Body of pancreas (tissue), 4 donors: ENCODE results near the gene COX5B. TPM values are rescaled to one million over a fixed set of nuclear protein-coding genes. Genes with fewer than 3 reads are reported as not detected.
A peak's percentile ranks its signal among the peaks of the same experiment; 100 is the strongest.
"Not testable (repeated sequence)": the region's sequence is repeated elsewhere in the genome, so short reads cannot be mapped to it uniquely, and the experiment has no call there.

Source experiments
- ATAC-seq: fragments of 150-250 bp; one replicate; pipeline ENCODE4 v1.9.1; 2016
- DNase-seq, 4 donors: peaks; one replicate each; pipeline ENCODE4 v3.0.0-alpha.2; 2019
- H3K27ac ChIP-seq, 4 donors: fragments of 200-600 bp; sonication (generic); 1 replicate in 3 of 4; 2 replicates in 1 of 4; pipeline versions ENCODE4 v1.5.1 to v1.6.1; 2016 to 2019; ENCODE audit warnings: mild to moderate bottlenecking in 1 of 4, mixed read lengths in 1 of 4, moderate library complexity in 1 of 4
- H3K27me3 ChIP-seq, 2 donors: fragments of 200-600 bp; sonication (generic); one replicate each; pipeline ENCODE4 v1.6.0; 2016; ENCODE audit warnings: mild to moderate bottlenecking in 1 of 2
- H3K36me3 ChIP-seq, 2 donors: fragments of 200-600 bp; sonication (generic); replicated peaks in 1 of 2; 2 replicates each; pipeline ENCODE4 v1.5.1; 2016; ENCODE audit warnings: low read depth in 2 of 2; ENCODE audit not compliant: insufficient read depth in 1 of 2
- H3K4me1 ChIP-seq: fragments of 200-600 bp; sonication (generic); one replicate; pipeline ENCODE4 v1.6.0; 2016
- H3K4me3 ChIP-seq, 2 donors: fragments of 200-600 bp; sonication (generic); 1 replicate in 1 of 2; 2 replicates in 1 of 2; pipeline ENCODE4 v1.5.1; 2016 to 2019
- H3K9me3 ChIP-seq, 3 donors: fragments of 200-600 bp; sonication (generic); 1 replicate in 2 of 3; 2 replicates in 1 of 3; pipeline ENCODE4 v1.5.1; 2016
- POLR2A ChIP-seq, 3 donors: fragments of 450-650 bp; IDR thresholded peaks; one replicate each; pipeline ENCODE4 v1.6.1; 2016; ENCODE audit warnings: antibody characterized with exemption in 3 of 3, mild to moderate bottlenecking in 2 of 3
- WGBS, 2 donors: methylation state at CpG; one replicate each; pipeline ENCODE4 v1.1.5; 2017; 5-methylcytosine and 5-hydroxymethylcytosine counted together
- intact Hi-C: fragments of 100-400 bp; cut with DNase I; formaldehyde crosslinking; loops from one replicate; pipeline ENCODE4 v1.15.1; 2023
- total RNA-seq, 2 donors: library from RNA; depleted of rRNA; stranded (reverse); fragments of >200 nt; gene quantifications; one replicate each; pipeline ENCODE4 v1.1.0, GENCODE V29; 2016
- TF ChIP-seq, protein P1 (sequence below), 7 experiments: fragments of 450-650 bp in 4 of 7; fragments of 200-600 bp in 3 of 7; sonication (generic) in 3 of 7; IDR thresholded peaks; one replicate each; pipeline ENCODE4 v1.5.1; 2016 to 2019; ENCODE audit warnings: antibody characterized with exemption in 7 of 7

Gene COX5B, protein sequence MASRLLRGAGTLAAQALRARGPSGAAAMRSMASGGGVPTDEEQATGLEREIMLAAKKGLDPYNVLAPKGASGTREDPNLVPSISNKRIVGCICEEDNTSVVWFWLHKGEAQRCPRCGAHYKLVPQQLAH
- 100 to 1,000 TPM; 202 to 336 TPM for total RNA-seq

DNA sequence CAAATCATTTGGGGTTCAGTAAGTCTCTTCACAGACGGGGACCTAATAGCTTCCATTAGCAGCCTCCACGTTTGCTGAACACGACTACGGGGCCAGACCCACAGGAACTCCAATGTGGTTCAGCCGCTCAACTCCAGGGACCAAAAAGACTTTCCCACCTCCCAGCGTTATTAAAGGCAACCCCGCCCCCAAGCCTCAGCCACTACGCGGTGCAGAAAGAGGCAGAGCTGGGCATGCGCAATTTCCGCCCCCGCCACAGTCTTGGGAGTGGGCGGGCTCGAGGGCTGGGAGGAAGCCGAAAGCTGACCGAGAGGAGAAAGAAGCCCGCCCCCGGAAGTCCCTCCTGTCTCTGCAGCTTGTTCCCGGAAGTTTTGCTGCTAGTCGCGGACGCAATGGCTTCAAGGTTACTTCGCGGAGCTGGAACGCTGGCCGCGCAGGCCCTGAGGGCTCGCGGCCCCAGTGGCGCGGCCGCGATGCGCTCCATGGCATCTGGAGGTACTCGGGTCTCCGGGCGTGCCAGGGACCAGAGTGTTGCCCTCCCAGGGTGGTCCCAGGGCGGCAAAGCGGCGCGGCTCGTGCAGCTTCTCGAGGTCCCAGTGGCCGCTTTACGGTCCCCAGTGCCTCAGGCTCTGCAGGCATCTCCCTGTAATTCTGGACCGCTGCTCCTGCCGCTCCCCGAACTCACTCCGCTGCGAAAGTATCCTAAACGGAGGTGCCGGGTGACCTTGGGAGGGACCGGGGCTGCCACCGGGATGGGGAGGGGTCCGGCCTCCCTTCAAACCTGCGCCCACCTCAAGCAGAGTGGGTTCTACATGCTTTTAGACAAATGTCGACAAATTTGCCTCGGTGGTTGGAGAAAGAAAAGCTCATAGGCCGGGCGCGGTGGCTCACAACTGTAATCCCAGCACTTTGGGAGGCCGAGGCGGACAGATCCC lies at the start of gene COX5B:
Gene COX5B, plus strand, starts transcription at position 368 of the 935 bp plus-strand sequence. Its CDS starts 25 bp downstream, at position 393.
- Histone ChIP-seq H3K27ac (peak within 1 kb of the TSS; percentile 86 to 95 (median 94)), H3K36me3 (peaks cover 4 to 13% of the 10 kb centered on the region in 2 donors), H3K27me3 (no peaks in the 10 kb centered on the region), H3K4me3 (peak within 1 kb of the TSS; percentile 33 to 79), H3K4me1 (peaks cover 23% of the 10 kb centered on the region), H3K9me3 (no peaks in the 10 kb centered on the region)
- intact Hi-C loops: no loop called here
- peak; percentile 99 for DNase-seq
- WGBS, 2 donors: 1% methylated on average over 33 to 63 of the region's 63 CpGs
- ATAC-seq: peak; percentile 99
- TF ChIP-seq, protein P1, sequence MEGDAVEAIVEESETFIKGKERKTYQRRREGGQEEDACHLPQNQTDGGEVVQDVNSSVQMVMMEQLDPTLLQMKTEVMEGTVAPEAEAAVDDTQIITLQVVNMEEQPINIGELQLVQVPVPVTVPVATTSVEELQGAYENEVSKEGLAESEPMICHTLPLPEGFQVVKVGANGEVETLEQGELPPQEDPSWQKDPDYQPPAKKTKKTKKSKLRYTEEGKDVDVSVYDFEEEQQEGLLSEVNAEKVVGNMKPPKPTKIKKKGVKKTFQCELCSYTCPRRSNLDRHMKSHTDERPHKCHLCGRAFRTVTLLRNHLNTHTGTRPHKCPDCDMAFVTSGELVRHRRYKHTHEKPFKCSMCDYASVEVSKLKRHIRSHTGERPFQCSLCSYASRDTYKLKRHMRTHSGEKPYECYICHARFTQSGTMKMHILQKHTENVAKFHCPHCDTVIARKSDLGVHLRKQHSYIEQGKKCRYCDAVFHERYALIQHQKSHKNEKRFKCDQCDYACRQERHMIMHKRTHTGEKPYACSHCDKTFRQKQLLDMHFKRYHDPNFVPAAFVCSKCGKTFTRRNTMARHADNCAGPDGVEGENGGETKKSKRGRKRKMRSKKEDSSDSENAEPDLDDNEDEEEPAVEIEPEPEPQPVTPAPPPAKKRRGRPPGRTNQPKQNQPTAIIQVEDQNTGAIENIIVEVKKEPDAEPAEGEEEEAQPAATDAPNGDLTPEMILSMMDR (IDR thresholded peaks at IDR 0.05): peak in 2 of 7 experiments; percentile 3 to 23
- TF ChIP-seq POLR2A (IDR thresholded peaks at IDR 0.05): peak; percentile 71 to 98 (median 98)

DNA sequence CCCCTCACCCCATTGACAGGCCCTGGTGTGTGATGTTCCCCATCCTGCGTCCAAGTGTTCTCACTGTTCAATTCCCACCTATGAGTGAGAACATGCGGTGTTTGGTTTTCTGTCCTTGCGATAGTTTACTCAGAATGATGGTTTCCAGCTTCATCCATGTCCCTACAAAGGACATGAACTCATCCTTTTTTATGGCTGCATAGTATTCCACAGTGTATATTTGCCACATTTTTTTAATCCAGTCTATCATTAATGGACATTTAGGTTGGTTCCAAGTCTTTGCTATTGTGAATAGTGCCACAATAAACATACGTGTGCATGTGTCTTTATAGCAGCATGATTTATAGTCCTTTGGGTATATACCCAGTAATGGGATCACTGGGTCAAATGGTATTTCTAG lies 49.7 kb upstream of the COX5B start:
- not testable (repeated sequence) for H3K27ac ChIP-seq, H3K9me3 ChIP-seq, H3K36me3 ChIP-seq, H3K4me1 ChIP-seq, DNase-seq, H3K27me3 ChIP-seq, H3K4me3 ChIP-seq, ATAC-seq
- intact Hi-C loops: loop anchor here (10.0 kb wide), 1 partner anchor 99 kb away; no protein-coding TSS in a partner anchor
- 93 to 94% methylated on average over 4 of the region's 4 CpGs for WGBS, 2 donors

DNA sequence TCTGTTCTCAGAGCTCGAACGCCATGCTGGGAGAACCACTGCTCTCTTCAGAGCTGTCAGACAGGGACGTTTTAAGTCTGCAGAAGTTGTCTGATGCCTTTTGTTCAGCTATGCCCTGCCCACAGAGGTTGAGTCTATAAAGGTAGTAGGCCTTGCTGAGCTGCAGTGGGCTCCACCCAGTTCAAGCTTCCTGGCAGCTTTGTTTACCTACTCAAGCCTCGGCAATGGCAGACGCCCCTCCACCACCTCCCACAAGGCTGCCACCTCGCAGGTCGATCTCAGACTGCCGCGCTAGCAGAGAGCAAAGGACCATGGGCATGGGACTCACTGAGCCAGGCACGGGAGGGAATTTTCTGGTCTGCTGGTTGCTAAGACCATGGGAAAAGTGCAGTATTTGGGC lies 44.3 kb upstream of the COX5B start:
- DNase-seq, H3K4me1 ChIP-seq, ATAC-seq, H3K36me3 ChIP-seq, H3K27ac ChIP-seq, H3K9me3 ChIP-seq, intact Hi-C loops, H3K4me3 ChIP-seq, H3K27me3 ChIP-seq: not testable (repeated sequence)
- 17 to 73% methylated on average over 1 to 6 of the region's 10 CpGs for WGBS, 2 donors

DNA sequence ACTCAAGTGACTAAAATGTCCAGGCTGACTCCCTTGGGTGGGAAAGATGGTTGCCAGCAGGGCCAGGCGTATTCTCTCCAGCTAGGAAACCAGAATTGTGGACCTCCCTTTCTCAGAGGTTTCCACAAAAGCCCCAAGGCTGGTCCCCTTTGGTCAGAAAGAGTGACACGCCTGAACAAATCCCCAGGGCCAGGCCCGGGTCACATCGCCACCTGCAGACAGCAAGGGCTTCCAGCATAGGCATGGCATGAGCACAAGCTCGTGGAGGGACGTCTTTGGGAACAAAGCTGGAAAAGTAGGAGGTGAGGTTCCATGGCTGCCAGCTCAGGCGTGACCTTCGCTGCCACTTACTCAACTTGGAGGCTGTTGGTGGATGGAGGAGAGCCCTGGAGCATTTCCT lies 40.8 kb upstream of the COX5B start:
- ATAC-seq, H3K4me3 ChIP-seq, DNase-seq, H3K4me1 ChIP-seq, H3K36me3 ChIP-seq, H3K27me3 ChIP-seq, intact Hi-C loops, H3K9me3 ChIP-seq, H3K27ac ChIP-seq: not testable (repeated sequence)
- WGBS, 2 donors: no CpG with 5 or more reads among the region's 8 CpGs

DNA sequence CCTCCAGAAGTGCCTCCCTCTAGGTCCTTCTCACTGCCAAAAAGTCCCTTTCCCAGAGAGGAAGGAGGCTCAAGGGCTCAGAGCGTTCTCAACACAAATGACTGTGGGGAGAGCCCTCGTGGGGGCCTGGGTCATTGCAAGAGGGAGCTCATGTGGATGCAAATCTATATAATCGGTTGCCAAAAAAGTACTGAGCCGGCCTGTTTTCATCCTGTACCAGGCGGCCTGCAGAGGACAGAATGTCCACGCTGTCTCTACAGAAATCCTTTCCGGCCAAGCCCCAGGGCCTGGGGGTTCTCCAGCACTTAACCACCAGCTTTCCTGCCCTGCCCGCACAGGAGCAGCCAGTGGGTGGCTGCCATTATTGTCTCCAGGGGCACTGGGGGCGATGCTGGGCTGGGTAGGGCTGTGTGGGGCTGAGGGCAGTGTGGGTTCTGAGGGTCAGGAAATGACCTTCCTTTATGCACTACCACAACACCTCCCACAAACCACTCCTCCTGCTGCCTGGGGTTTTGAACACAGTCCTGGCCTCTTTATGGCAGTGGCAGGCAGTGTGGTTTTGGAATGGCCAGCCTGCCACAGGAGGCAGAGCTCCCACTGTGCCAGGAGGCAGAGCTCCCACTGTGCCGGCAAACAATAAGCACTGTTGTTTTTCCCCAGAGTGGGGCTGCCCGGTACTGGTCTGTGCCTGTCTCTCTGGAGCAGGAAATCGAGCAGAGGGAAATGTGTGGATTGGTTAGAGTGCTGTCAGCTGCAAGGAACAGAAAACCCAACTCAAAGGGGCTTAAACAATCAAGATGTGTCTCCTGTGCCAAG lies 40.1 kb upstream of the COX5B start:
- H3K27me3 ChIP-seq, DNase-seq, intact Hi-C loops, H3K9me3 ChIP-seq, H3K36me3 ChIP-seq, H3K27ac ChIP-seq, H3K4me1 ChIP-seq, H3K4me3 ChIP-seq: not testable (repeated sequence)
- ATAC-seq: peak; percentile 58
- no CpG with 5 or more reads among the region's 12 CpGs for WGBS, 2 donors

DNA sequence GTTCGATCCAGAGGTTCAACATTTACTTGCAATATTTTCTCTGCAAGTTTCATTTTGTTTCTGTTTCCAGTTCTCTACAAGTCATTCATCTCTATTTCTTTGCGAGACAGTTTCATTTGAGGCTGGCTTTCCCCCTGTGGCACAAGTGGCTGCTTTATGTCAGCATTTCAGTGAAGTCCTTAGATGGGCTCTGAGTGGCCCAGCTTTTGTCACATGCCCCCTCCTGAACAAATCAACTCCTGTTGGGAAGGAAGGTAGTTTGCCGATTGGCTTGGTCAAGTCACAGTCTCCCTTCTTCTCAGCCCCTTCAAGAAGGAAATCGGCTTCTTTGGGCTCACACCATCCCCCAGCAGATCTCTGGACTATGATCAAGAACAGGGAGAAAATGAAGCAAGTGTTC lies 37.1 kb upstream of the COX5B start:
- H3K36me3 ChIP-seq, DNase-seq, H3K4me1 ChIP-seq, H3K27me3 ChIP-seq, intact Hi-C loops, H3K4me3 ChIP-seq, ATAC-seq, H3K27ac ChIP-seq, H3K9me3 ChIP-seq: not testable (repeated sequence)
- WGBS, 2 donors: 82% methylated on average over 2 of the region's 4 CpGs

DNA sequence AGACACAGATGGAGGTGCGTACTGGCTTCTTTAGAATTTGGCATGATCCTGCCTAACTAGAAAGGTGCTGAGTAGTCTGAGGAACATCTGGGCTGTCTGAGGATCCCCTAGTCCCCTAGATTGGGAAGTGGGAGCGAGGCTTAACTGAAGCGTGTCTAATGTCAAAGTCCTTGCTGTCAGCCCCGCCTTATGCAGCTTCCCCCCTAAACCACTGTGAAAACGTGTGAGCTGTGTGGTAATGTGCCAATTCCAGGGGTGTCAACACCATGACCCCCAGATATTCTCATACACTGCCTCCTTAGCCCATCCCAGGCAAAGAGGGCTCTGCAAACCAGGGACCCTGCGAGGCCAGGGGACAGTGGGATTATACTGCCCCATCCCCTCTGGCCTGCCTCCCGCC lies 34.0 kb upstream of the COX5B start:
- H3K27ac ChIP-seq, ATAC-seq, DNase-seq, H3K4me3 ChIP-seq, intact Hi-C loops, H3K36me3 ChIP-seq, H3K27me3 ChIP-seq, H3K4me1 ChIP-seq, H3K9me3 ChIP-seq: not testable (repeated sequence)
- WGBS, 2 donors: no CpG with 5 or more reads among the region's 7 CpGs

DNA sequence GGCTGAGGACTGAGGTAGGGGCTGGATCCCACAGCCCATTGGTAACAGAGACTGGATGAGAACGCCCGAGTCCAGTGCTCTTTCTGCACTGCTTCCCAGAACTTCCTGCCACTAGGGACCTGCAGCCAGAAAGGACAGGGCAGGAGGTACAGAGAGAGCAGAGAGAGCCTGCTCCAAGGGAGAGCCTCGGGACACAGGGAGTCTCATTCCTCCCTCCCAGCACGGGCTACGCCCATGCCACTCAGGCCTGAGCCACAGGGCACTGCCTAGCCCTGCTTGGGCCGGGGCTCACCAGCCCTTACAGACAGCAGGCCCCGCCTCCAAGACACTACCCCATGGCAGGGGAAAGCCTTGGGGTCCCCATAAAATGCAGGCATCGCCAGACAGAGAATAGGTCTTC lies 30.1 kb upstream of the COX5B start:
- intact Hi-C loops, H3K27ac ChIP-seq, H3K27me3 ChIP-seq, DNase-seq, ATAC-seq, H3K9me3 ChIP-seq, H3K4me1 ChIP-seq, H3K36me3 ChIP-seq, H3K4me3 ChIP-seq: not testable (repeated sequence)
- WGBS, 2 donors: 40% methylated on average over 1 of the region's 8 CpGs; no CpG with 5 or more reads in 1 of the 2 donors
